HL-60 (cell line): ENCODE measurements around the gene CDC42BPA.
"Not testable (repeated sequence)": the region's sequence is repeated elsewhere in the genome, so short reads cannot be mapped to it uniquely, and the experiment has no call there.

ENCODE experiments used
- DNase-seq, 2 experiments: peaks; one replicate each; pipeline ENCODE4 v3.0.0-alpha.2; 2010 to 2020; ENCODE audit warnings: low read depth in 1 of 2, low spot score in 1 of 2
- H3K27ac ChIP-seq: fragments of 250-450 bp; sonication (Bioruptor Pico); replicated peaks from 2 replicates; pipeline ENCODE4 v1.5.1; 2020; ENCODE audit warnings: mild to moderate bottlenecking, moderate library complexity
- H3K27me3 ChIP-seq: fragments of 250-450 bp; sonication (Bioruptor Pico); 2 replicates; pipeline ENCODE4 v1.5.1; 2021; ENCODE audit warnings: mild to moderate bottlenecking, moderate library complexity; ENCODE audit not compliant: insufficient read depth, poor library complexity, severe bottlenecking
- H3K4me3 ChIP-seq: replicated peaks from 2 replicates; pipeline ENCODE4 v1.5.1; 2011; ENCODE audit warnings: mild to moderate bottlenecking, control low read depth, low read length; ENCODE audit not compliant: insufficient read depth
- GABPA ChIP-seq: IDR thresholded peaks from 2 replicates; pipeline ENCODE4 v1.6.1; 2012; ENCODE audit warnings: low read depth
- POLR2AphosphoS5 ChIP-seq: IDR thresholded peaks from 2 replicates; pipeline ENCODE4 v1.6.1; 2012; ENCODE audit warnings: low read depth
- SPI1 ChIP-seq: IDR thresholded peaks from 2 replicates; pipeline ENCODE4 v1.6.1; 2012; ENCODE audit warnings: low read depth, mild to moderate bottlenecking, borderline replicate concordance
- TF ChIP-seq, protein P1 (sequence below): IDR thresholded peaks from 2 replicates; pipeline ENCODE4 v1.6.1; 2012; ENCODE audit warnings: low read depth; ENCODE audit not compliant: insufficient replicate concordance
- TF ChIP-seq, protein P2 (sequence below): IDR thresholded peaks from one replicate; pipeline ENCODE4 v1.5.1; 2011; ENCODE audit warnings: low read length, control low read depth, inconsistent platforms; ENCODE audit not compliant: insufficient read depth

CDC42BPA gene

GRCh38 chr1:227353186-227353585 lies 34.9 kb upstream of the CDC42BPA start:
- no peak overlapping the region for H3K4me3 ChIP-seq
- no peak for DNase-seq
- H3K27ac ChIP-seq = no peak overlapping the region
- no peaks in the 10 kb centered on the region for H3K27me3 ChIP-seq
- TF ChIP-seq, protein P1, sequence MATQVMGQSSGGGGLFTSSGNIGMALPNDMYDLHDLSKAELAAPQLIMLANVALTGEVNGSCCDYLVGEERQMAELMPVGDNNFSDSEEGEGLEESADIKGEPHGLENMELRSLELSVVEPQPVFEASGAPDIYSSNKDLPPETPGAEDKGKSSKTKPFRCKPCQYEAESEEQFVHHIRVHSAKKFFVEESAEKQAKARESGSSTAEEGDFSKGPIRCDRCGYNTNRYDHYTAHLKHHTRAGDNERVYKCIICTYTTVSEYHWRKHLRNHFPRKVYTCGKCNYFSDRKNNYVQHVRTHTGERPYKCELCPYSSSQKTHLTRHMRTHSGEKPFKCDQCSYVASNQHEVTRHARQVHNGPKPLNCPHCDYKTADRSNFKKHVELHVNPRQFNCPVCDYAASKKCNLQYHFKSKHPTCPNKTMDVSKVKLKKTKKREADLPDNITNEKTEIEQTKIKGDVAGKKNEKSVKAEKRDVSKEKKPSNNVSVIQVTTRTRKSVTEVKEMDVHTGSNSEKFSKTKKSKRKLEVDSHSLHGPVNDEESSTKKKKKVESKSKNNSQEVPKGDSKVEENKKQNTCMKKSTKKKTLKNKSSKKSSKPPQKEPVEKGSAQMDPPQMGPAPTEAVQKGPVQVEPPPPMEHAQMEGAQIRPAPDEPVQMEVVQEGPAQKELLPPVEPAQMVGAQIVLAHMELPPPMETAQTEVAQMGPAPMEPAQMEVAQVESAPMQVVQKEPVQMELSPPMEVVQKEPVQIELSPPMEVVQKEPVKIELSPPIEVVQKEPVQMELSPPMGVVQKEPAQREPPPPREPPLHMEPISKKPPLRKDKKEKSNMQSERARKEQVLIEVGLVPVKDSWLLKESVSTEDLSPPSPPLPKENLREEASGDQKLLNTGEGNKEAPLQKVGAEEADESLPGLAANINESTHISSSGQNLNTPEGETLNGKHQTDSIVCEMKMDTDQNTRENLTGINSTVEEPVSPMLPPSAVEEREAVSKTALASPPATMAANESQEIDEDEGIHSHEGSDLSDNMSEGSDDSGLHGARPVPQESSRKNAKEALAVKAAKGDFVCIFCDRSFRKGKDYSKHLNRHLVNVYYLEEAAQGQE = no peak
- TF ChIP-seq SPI1 (no peak), GABPA (no peak), POLR2AphosphoS5 (no peak)
- TF ChIP-seq, protein P2, sequence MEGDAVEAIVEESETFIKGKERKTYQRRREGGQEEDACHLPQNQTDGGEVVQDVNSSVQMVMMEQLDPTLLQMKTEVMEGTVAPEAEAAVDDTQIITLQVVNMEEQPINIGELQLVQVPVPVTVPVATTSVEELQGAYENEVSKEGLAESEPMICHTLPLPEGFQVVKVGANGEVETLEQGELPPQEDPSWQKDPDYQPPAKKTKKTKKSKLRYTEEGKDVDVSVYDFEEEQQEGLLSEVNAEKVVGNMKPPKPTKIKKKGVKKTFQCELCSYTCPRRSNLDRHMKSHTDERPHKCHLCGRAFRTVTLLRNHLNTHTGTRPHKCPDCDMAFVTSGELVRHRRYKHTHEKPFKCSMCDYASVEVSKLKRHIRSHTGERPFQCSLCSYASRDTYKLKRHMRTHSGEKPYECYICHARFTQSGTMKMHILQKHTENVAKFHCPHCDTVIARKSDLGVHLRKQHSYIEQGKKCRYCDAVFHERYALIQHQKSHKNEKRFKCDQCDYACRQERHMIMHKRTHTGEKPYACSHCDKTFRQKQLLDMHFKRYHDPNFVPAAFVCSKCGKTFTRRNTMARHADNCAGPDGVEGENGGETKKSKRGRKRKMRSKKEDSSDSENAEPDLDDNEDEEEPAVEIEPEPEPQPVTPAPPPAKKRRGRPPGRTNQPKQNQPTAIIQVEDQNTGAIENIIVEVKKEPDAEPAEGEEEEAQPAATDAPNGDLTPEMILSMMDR = no peak

DNA sequence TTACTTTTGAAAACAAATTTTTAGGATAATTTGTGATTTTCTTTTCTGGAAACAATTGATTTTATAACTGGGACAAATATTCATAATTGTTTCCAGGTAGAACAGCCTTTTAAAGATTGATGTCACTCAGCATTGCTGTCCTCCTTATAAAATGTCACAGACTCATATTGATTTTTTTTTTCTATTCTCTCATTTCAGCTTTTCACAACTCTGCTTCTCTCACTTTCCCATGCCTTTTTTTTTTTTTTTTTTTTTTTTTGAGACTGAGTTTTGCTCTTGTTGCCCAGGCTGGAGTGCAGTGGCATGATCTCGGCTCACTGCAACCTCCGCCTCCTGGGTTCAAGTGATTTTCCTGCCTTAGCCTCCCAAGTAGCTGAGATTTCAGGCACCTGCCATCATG lies 33.9 kb upstream of the CDC42BPA start:
- DNase-seq, H3K27ac ChIP-seq, H3K27me3 ChIP-seq, H3K4me3 ChIP-seq: not testable (repeated sequence)

- Histone ChIP-seq H3K4me3 (no peak overlapping the region), H3K27me3 (no peaks in the 10 kb centered on the region), H3K27ac (no peak overlapping the region)
- TF ChIP-seq, protein P2 = no peak
- TF ChIP-seq GABPA = no peak
- TF ChIP-seq POLR2AphosphoS5 = no peak
- TF ChIP-seq SPI1 = no peak
- TF ChIP-seq, protein P1 = no peak
- no peak for DNase-seq
Observed at GRCh38 chr1:227351443-227351842, 33.2 kb upstream of the CDC42BPA start.

- H3K4me3 ChIP-seq = no peak overlapping the region
- TF ChIP-seq SPI1 (no peak), GABPA (no peak)
- DNase-seq = no peak
- no peaks in the 10 kb centered on the region for H3K27me3 ChIP-seq
- no peak overlapping the region for H3K27ac ChIP-seq
Observed at GRCh38 chr1:227349967-227350366, 31.7 kb upstream of the CDC42BPA start.

DNA sequence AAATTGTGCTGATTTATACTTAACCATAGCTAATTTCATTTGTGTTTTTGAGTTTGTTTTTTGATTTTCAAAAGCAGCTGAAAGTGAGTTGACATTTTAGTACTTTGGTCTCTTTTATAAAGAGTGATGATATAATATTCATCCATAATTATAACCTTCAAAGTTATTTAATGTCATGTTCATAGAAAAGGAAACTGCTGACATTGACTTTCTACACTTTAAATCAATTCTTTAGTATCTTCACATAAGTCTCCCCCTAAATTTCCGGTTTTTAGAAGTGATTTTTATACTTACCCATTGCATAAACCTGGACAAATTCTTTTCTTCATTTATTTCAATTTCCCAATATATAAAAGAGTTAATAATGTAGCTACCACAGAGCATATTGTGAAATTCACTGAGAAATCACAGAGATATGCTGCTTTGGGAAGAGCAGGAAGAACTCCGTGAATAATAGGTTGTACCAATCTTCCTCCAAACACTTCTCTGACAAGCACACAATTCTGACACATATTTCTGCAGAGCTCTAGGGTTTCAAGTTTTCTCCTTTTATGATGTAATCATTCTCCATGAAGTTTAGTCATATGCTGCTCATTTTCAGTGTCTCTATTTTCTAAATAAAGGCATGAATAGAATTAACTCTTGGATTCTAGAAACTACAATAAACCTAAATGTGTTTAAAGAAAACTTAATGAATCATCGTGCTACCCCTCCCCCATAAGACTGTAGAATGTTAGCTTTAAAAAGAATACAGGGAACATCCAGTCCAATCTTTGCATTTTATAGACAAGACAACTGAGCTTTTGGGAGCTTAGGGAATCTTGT lies 25.6 kb upstream of the CDC42BPA start:
- no peaks in the 10 kb centered on the region for H3K27me3 ChIP-seq

More for the DNA sequence above, 25.6 kb upstream of the CDC42BPA start:
- DNase-seq = no peak
- Histone ChIP-seq H3K27ac (no peak overlapping the region), H3K4me3 (no peak overlapping the region)
- TF ChIP-seq, protein P1 = no peak
- TF ChIP-seq GABPA = no peak
- TF ChIP-seq, protein P2 = no peak
- no peak for TF ChIP-seq POLR2AphosphoS5
- TF ChIP-seq SPI1 = no peak
